Heart left ventricle (tissue), 13 donors: ENCODE data around the gene CD28.

Experiments
- CTCF ChIP-seq, 12 donors: fragments of 200-600 bp; sonication (generic) in 4 of 12; IDR thresholded peaks; one replicate each; pipeline versions ENCODE4 v1.5.0 to v1.8.0; 2018 to 2022; ENCODE audit warnings: antibody characterized with exemption in 12 of 12, mild to moderate bottlenecking in 5 of 12
- POLR2A ChIP-seq, 2 donors: fragments of 450-650 bp; IDR thresholded peaks; one replicate each; pipeline ENCODE4 v1.6.1; 2017; ENCODE audit warnings: antibody characterized with exemption in 2 of 2, mild to moderate bottlenecking in 2 of 2, moderate library complexity in 2 of 2
- donor health status: ischemic (EF 13 %, LVEDD 7.1; RV severe dilation, severe dysfunction).
- donor health status: DM: no; HTN: yes; CAD: no.
- donor health status: DM: no; HTN: no; CAD: no.
- donor health status: ischemic (EF 25% LVEDD 6.9; RV normal size, moderate dysfunction).
- donor health status: ischemic (EF 25% LVEDD 5.7; RV mildly dilated, moderate dysfunction).
- donor health status: ischemic (EF 35%, LVEDD 5.7; RV mildly dilated, moderate dysfunction).
- donor health status: nonischemic (EF 11% LVEDD 7.7; RV severe dilation, severe dysfunction).
- donor health status: DM: yes; HTN: yes; CAD: no.
- donor health status: PGD.
- donor health status: ischemic (EF 29% LVEDD 5.4; RV normal size, mild dysfunction).
- donor health status: nonischemic (EF 23%, LVEDD 6.1; RV moderate dilation, normal function).

- TF ChIP-seq CTCF (IDR thresholded peaks at IDR 0.05) (no peak), POLR2A (IDR thresholded peaks at IDR 0.05) (no peak)
Observed at GRCh38 chr2:203675086-203675485, 31.4 kb upstream of the CD28 start.
